Left cardiac atrium (tissue), 4 donors: ENCODE measurements around the gene NFE2. TPM values are rescaled to one million over a fixed set of nuclear protein-coding genes. Genes with fewer than 3 reads are reported as not detected.
"Not testable (repeated sequence)": the region's sequence is repeated elsewhere in the genome, so short reads cannot be mapped to it uniquely, and the experiment has no call there.

Source experiments
- ATAC-seq, 2 donors: fragments of 200-7000 bp; cut with Tn5 transposase; one replicate each; pipeline ENCODE4 v1.9.1; 2020; ENCODE audit warnings: mild to moderate bottlenecking in 2 of 2, moderate library complexity in 2 of 2
- DNase-seq: peaks from one replicate; pipeline ENCODE4 v3.0.0-alpha.2; 2020
- intact Hi-C, 2 donors: fragments of 100-400 bp; cut with DNase I; formaldehyde crosslinking; loops; one replicate each; pipeline versions ENCODE4 v1.14.1 to v1.15.1; 2022 to 2023
- total RNA-seq, 2 donors: library from RNA; stranded (reverse); fragmentation: NEBNext Ultra II Directional; extraction: Animal tissue kit (Norgen Biotek cat#: 25700); gene quantifications; one replicate each; pipeline ENCODE4 v1.2.1, GENCODE V29; 2021
- donor health status: DM: no; HTN: yes; CAD: no.
- donor health status: DM: no; HTN: yes; CAD: no; lungs with severe emphysema.
- donor health status: DM: yes; HTN: yes; CAD: no.
- donor health status: Dilated cardiomyopathy.

NFE2 gene
- total RNA-seq, 2 donors from 2014 or later, result 1.0 to 1.6 TPM

DNA sequence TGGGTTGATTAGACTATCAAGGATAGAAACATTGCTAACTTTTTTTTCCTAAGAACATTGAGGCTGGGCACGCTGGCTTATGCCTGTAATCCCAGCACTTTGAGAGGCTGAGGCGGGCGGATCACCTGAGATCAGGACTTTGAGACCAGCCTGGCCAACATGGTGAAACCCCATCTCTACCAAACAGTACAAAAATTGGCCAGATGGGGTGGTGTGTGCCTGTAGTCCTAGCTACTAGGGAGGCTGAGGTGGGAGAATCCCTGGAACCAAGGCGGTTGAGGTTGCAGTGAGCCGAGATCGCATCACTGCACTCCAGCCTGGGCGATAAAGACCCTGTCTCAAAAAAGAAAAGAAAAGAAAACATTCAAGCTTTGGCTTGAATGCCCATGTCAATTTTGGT is 11.5 kb upstream of the NFE2 start:
- intact Hi-C loops, DNase-seq: not testable (repeated sequence)

DNA sequence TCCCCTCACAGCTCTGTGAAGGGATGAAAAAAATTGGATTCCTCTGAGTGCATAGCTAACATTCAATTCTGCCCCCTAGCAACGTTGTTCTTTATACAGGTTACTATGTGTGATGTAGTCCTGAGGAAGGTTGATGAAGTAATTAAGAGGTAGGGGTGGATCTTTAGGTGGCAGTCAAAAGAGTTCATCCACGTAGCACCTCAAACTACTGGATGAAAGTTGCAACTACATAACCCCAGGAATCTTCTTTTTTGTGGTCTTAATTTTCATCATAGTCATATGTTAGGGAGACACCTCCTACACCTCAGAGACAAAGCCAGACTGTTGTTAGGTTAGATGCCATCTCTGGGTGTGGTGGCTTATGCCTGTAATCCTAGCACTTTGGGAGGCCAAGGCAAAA is 10.2 kb upstream of the NFE2 start:
- ATAC-seq (no peak), DNase-seq (no peak)
- intact Hi-C loops, result no loop called here

More for the DNA sequence above, 11.5 kb upstream of the NFE2 start:
- not testable (repeated sequence) for ATAC-seq

DNA sequence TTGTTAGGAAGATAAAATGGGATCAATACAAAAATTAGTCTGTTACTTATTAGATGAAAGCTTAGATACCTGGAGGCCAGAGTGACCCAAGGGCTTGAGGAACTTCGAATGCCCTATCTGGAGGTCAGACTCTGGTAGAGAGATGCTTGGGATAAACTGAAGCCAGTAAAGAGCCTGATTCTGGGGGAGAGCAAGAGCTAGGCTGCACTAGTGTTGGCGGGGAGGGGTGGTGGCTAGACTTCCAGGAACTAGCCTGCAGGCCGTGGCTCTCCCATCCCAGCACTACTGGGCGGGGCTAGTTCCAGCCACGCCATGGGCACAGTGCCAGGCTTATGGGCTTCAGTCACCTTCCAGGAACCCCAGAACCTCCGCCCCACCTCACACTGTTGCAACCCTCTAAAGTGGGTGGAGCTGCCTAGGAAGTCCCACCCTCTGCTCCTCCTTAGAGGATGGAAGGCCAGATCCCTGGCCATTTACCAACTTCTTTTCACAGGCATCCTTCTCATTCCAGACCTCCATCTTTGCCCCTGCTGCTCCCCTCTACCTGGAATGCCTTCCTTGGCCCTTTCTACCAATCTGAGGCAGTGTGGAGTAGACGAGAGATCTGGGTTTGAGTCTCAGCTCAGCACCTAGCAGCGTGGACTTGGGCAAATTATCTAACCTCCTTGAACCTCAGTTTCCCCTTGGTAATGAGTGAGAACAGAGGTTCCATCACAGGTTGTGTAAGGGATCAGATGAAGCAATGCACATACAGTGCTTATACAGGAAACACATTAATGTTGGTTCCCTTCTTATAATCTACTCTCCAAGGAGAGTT is 6.3 kb upstream of the NFE2 start:
- peak; percentile 76 to 95 for ATAC-seq

DNA sequence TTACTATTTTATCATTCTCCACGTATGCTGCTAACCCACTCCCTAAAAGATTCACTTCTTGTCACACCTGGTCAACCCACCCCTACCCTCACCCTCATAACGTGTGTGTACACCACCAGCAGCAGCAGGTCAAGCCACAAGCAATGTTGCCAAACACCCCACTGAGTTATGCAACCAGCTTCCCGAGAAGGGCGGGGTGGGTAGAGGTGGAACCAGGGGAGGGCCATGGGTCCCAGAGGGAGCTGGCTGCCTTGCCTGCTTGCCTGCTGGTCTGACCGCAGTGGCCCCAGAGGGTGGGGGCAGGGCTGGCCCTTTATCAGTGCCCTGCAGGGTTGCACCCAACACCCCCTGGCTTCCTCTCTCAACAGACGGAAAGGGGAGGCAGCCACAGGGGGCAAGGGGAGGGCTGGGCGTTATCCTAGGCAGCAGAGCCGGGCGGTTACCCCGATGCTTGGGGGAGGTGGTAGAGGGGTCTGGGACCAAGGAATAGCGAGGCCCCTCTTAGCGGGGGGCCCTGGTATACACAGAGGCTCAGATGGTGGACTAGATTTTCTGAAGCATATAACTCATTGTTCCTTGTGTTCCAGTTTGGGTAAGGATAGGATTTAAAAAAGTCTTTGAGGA is 3.5 kb upstream of the NFE2 start:
- DNase-seq, result peak; percentile 79
- intact Hi-C loops, result no loop called here
- ATAC-seq, result peak; percentile 70 to 74

More for the DNA sequence above, 6.3 kb upstream of the NFE2 start:
- intact Hi-C loops, result no loop called here
- peak; percentile 90 for DNase-seq

GRCh38 chr12:54303640-54304039 is 2.8 kb upstream of the NFE2 start:
- intact Hi-C loops, result no loop called here

DNA sequence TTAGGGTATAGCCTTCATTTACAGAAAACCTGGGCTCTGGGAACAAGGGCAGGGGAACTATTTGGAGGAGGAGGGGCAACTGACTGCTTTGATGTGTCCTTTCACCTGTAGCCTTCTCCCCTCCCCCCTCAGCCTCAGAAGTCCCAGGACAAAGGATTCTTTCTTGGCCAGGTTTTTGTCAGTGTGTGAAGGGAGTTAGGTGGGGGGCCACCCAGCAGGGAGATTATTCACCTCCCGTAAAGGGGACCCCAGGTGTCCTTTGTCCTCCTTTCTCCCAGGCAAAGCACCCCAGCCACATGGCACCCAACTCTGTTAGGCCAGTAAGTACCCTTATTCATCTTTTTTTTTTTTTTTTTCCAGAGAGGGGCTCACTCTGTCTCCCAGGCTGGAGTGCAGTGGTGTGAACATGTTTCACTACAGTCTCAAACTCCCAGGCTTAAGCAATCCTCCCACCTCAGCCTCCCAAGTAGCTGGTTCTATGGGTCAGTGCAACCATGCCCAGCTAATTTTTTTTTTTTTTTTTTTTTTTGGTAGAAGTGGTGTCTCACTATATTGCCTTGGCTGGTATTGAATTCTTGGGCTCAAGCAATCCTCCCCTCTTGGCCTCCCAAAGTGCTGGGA is 723 bp upstream of the NFE2 start:
- ATAC-seq, result no peak
- intact Hi-C loops, result no loop called here
- DNase-seq, result no peak

More at GRCh38 chr12:54303640-54304039, 2.8 kb upstream of the NFE2 start:
- ATAC-seq (no peak), DNase-seq (no peak)

GRCh38 chr12:54300225-54300731 is 537 bp downstream of the NFE2 start:
- intact Hi-C loops, result no loop called here
- peak in 1 of 2 donors; percentile 13 for ATAC-seq

GRCh38 chr12:54299515-54300224 is 1.1 kb downstream of the NFE2 start:
- ATAC-seq (no peak), DNase-seq (no peak)
- intact Hi-C loops, result loop anchor here (10.0 kb wide), 1 partner anchor 65 kb away; the partner anchor contains the start of gene GPR84 (in 2 of the 2)

More at GRCh38 chr12:54300225-54300731, 537 bp downstream of the NFE2 start:
- no peak for DNase-seq

DNA sequence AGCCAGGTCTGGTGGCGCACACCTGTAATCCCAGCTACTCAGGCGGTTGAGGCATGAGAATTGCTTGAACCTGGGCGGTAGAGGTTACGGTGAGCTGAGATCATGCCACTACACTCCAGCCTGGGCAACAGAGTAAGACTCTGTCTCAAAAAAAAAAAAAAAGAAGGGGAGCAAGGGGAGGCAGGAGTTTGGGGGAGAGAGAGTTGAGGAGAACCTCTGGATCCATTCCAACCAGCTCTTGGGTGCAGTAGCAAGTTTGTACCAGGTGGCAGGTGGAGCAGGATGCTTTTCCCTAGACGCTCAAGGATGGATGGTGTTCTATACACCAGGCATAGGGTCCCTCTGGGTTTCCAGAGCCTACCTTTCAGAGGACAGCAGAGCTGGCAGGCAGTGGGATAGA is 1.9 kb downstream of the NFE2 start:
- DNase-seq (no peak), ATAC-seq (no peak)
- intact Hi-C loops, result loop anchor here (10.0 kb wide), 1 partner anchor 66 kb away; the partner anchor contains the start of gene GPR84 (in 2 of the 2)

DNA sequence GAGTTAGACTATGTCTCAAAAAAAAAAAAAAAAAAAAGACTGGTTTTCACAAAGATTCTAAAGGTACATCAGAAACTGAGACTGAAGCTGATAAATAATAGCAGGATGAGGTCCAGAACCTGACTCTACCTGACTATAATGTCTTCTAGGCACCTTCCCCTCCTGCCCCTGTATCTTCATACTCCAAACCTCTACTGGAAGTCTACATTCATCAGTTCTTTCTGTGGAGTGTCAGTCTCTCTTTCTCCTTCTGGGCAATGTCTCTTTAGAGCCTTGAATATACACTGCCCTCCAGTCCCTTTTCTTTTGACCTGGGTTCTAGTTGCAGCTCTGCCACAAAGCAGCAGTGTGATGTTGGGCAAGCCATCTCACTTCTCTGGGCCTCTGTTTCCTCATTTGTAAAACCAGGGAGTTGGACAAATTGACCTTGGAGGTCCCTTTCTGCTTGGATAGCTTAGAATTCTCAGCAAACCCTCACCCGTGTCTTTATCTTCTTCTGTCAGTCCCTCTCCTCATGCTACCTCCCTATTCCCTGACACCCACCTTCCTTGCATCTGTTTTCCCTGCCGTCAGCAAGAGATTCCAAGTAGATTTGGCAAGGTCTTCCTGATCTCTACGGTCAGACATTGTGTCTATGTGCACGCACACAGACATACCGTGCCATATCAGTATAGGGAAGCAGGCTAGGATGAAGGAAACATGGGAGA is 4.3 kb downstream of the NFE2 start:
- no peak for DNase-seq
- intact Hi-C loops, result loop anchor here (10.0 kb wide), 1 partner anchor 68 kb away; the partner anchor contains the start of gene GPR84 (in 2 of the 2)
- ATAC-seq, result no peak

GRCh38 chr12:54294953-54295566 is 5.8 kb downstream of the NFE2 start:
- no peak for DNase-seq
- intact Hi-C loops, result loop anchor here (10.0 kb wide), 1 partner anchor 70 kb away; the partner anchor contains the start of gene GPR84 (in 2 of the 2)
- no peak for ATAC-seq

GRCh38 chr12:54294152-54294952 is 6.5 kb downstream of the NFE2 start:
- intact Hi-C loops, result loop anchor here (10.0 kb wide), 1 partner anchor 70 kb away; the partner anchor contains the start of gene GPR84 (in 2 of the 2)

DNA sequence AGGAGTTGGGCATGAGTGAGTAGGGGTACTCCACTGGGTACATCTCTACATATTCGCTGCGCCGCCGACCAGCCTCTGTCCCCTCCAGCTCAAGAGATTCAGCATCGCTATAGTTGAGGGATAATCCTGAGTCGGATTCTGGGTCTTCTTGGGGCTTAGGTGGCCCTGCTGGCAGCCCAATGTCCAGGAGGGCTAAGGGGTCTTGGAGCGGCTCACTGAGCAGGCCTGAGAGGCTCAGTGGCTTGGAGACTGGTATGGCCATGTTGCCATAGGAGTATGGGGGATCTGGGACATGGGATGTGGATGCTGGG is 7.9 kb downstream of the NFE2 start:
- DNase-seq, result no peak
- intact Hi-C loops, result loop anchor here (10.0 kb wide), 1 partner anchor 72 kb away; the partner anchor contains the start of gene GPR84 (in 2 of the 2)

More at GRCh38 chr12:54294152-54294952, 6.5 kb downstream of the NFE2 start:
- DNase-seq, result peak; percentile 48
- ATAC-seq, result peak in 1 of 2 donors; percentile 67

DNA sequence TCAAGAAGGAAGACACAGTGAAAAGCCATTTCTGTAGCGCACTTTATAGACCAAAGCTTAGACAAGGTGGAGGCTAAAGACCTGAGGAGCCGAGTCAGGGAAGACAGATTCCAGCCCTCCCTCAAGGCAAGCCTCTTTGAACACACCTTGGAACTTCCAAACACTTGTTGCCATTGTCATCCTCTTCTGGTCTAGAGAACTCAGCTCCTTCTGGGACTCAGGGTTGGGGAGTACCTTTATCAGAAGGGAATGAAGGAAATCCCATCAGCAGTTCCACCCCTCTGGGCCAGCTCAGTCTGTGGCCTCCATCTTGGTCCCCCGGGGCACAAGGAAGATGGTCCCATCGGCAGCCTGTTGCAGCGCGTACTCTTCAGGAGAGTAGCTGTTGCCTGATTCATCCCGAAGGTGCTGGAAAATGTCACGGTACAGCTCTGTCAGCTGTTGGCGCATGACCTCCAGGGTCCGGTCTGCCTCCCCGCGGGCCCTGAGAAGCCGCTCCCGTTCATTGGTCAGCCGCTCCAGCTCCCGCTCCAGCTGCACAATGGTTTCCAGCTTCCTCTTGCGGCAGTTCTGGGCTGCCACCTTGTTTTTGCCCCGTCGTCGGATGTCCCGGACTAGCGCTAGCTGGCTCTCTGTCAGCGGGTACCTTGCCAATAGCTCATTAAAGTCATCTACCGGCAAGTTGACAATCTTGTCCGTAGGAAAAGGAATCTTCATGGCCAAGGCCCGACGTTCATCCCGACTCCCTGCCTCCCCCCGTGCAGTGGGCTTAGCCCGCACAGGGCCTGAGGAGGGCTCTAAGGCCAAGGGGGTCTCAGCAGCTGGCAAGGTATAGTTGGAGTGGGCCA is 8.5 kb downstream of the NFE2 start:
- ATAC-seq, result no peak
- no peak for DNase-seq
- intact Hi-C loops, result loop anchor here (10.0 kb wide), 1 partner anchor 72 kb away; the partner anchor contains the start of gene GPR84 (in 2 of the 2)

More for the DNA sequence above, 7.9 kb downstream of the NFE2 start:
- ATAC-seq, result no peak

GRCh38 chr12:54287261-54288157 is 13.3 kb downstream of the NFE2 start:
- ATAC-seq (no peak), DNase-seq (no peak)
- intact Hi-C loops, result no loop called here
